Calu3 (cell line): Measurements from ENCODE around the gene CD8B2. TPM values are rescaled to one million over a fixed set of nuclear protein-coding genes. Genes with fewer than 3 reads are reported as not detected.
"Not testable (repeated sequence)": the region's sequence is repeated elsewhere in the genome, so short reads cannot be mapped to it uniquely, and the experiment has no call there.

Experiments
- Bru-seq: library from RNA; stranded (reverse); fragments of 400-500 nt; gene quantifications from one replicate; lab custom pipeline; 2021; lab: Mats Ljungman, UMichigan
- BruChase-seq, 2 experiments: library from RNA; stranded (reverse); fragments of 400-500 nt; gene quantifications; one replicate each; lab custom pipeline; 2021; lab: Mats Ljungman, UMichigan
- BruUV-seq: library from RNA; stranded (reverse); fragments of 400-500 nt; replicated peaks from 2 replicates; lab custom pipeline; 2021; lab: Mats Ljungman, UMichigan
- CTCF ChIA-PET: fragments of 300-600 bp; sonication (Branson Sonifier 250); formaldehyde crosslinking; loops from one replicate; lab custom pipeline; 2022; ENCODE audit warnings: antibody characterized with exemption; lab: Charles Lee
- DNase-seq: peaks from one replicate; pipeline ENCODE4 v3.0.0; 2022
- H3K27ac Mint-ChIP-seq: one replicate; pipeline ENCODE4 v1.8.0; 2022; ENCODE audit warnings: mixed read lengths; ENCODE audit not compliant: unreplicated experiment
- H3K27me3 Mint-ChIP-seq: one replicate; pipeline ENCODE4 v1.8.0; 2022; ENCODE audit warnings: mixed read lengths; ENCODE audit not compliant: unreplicated experiment
- H3K36me3 Mint-ChIP-seq: one replicate; pipeline ENCODE4 v1.8.0; 2022; ENCODE audit warnings: mild to moderate bottlenecking, moderate library complexity, mixed read lengths; ENCODE audit not compliant: insufficient read depth, unreplicated experiment
- H3K4me1 Mint-ChIP-seq: one replicate; pipeline ENCODE4 v1.8.0; 2022; ENCODE audit warnings: mild to moderate bottlenecking, low read depth, mixed read lengths; ENCODE audit not compliant: unreplicated experiment
- H3K4me3 Mint-ChIP-seq: one replicate; pipeline ENCODE4 v1.8.0; 2022; ENCODE audit warnings: mild to moderate bottlenecking, low read depth, moderate library complexity, mixed read lengths; ENCODE audit not compliant: unreplicated experiment
- H3K9me3 Mint-ChIP-seq: one replicate; pipeline ENCODE4 v1.8.0; 2022; ENCODE audit warnings: low read depth, mixed read lengths; ENCODE audit not compliant: unreplicated experiment
- intact Hi-C: fragments of 100-400 bp; cut with micrococcal nuclease; formaldehyde crosslinking; loops from one replicate; pipeline ENCODE4 v1.10.0; 2022; ENCODE audit not compliant: unreplicated experiment
- long read RNA-seq: library from polyadenylated mRNA; stranded (forward); transcript quantifications from one replicate; pipeline ENCODE4 v2.0.0, GENCODE V29; 2022
- total RNA-seq: library from RNA; stranded (reverse); gene quantifications from 2 replicates; pipeline ENCODE4 v1.2.3, GENCODE V29; 2022

Gene CD8B2
- not detected in 2 replicates for total RNA-seq
- not detected for Bru-seq, nascent RNA
- BruChase-seq, experiment 1, labeled RNA remaining after a 6-hour chase: not detected
- BruChase-seq, experiment 2, labeled RNA remaining after a 2-hour chase: not detected
- long read RNA-seq: 0 reads

DNA sequence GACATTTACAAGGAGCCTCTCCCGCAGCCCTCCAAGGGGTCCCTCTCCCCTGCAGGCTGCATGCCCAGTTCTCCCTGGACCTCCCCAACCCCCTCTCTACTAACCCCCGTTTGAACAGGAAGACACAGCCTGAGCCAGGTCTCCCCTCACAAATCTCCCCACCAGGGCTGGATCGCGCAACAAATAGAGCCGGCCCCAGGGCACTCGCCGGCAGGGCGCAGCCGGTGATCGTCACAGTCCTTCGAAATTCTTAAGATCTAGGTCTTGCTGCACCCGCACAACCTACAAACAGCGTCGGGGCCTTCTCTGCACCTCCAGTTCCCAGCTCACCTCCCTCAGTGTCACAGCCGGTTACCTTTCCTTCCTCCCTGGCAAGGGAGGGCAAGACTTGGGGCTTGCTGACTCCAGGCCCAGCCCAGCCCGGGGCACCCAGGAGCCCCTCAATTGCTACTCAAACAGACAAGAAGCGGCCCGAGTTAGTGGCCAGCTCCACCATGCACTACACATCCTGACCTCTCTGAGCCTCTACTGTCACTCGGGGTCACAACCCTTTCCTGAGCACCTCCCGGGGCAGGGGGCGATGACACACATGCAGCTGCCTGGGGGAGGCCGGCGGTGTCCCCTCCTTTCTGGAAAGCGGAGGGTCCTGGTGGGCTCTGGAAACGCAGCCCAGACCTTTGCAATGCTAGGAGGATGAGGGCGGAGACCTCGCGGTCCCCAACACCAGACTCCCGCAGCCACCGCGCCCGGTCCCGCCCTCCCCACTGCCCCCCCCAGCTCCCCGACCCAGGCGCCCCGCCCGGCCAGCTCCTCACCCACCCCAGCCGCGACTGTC, at the start of gene CD8B2:
Gene CD8B2 (plus strand): TSS at position 814 of the 835 bp plus-strand sequence. CDS start 63 bp downstream, outside the sequence.
- H3K4me1 Mint-ChIP-seq, H3K27ac Mint-ChIP-seq, CTCF ChIA-PET, H3K4me3 Mint-ChIP-seq, H3K9me3 Mint-ChIP-seq, intact Hi-C loops, DNase-seq, BruUV-seq, H3K36me3 Mint-ChIP-seq: not testable (repeated sequence)
- peaks cover 22% of the 10 kb centered on the region for H3K27me3 Mint-ChIP-seq

DNA sequence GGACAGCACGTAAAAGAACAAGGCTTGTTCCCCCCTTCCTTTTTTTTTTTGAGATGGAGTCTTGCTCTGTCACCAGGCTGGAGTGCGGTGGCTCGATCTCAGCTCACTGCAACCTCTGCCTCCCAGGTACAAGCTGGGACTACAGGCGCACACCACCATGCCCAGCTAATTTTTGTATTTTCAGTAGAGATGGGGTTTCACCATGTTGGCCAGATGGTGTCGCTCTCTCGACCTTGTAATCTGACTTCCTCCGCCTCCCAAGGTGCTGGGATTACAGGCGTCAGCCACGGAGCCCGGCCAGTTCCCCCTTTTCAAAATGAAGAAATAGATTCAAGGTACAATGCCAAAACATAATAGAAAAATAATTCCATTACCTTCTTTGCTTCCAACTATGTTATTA, 25.3 kb upstream of the CD8B2 start:
- H3K4me1 Mint-ChIP-seq, H3K27ac Mint-ChIP-seq, H3K4me3 Mint-ChIP-seq, H3K9me3 Mint-ChIP-seq, H3K36me3 Mint-ChIP-seq, H3K27me3 Mint-ChIP-seq, CTCF ChIA-PET, BruUV-seq: not testable (repeated sequence)
- DNase-seq: peak; percentile 17
- intact Hi-C loops: loop anchor here (5.0 to 10.0 kb wide), 2 partner anchors 80 to 357 kb away; no protein-coding TSS in a partner anchor

DNA sequence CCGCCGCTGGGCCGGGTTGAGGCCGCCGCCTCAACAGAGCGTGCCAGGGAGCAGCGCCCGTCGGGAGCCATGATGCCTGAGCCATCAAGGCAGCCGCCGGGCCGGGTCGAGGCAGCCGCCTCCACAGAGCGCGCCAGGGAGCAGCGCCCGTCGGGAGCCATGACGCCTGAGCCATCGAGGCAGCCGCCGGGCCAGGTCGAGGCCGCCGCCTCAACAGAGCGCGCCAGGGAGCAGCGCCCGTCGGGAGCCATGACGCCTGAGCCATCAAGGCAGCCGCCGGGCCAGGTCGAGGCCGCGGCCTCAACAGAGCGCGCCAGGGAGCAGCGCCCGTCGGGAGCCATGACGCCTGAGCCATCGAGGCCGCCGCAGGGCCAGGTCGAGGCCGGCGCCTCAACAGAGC, 19.6 kb upstream of the CD8B2 start:
- CTCF ChIA-PET, H3K4me3 Mint-ChIP-seq, H3K36me3 Mint-ChIP-seq: not testable (repeated sequence)

DNA sequence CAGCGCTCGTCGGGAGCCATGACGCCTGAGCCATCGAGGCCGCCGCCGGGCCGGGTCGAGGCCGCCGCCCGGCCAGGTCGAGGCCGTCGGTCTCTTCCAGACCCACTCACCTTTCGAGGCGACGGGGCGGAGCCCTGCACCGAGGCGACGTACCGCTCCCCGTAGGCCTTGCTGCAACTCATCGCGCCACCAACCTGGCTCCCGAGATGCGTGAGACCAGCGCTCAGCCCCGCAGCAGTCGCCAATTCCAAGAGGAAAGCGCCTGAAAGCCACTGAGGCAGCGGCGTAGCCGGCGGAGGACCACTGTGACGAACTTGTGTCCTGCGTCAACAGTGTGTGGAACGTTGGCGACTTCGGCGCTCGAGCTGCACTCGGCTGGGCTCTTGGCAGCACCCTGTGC, 19.1 kb upstream of the CD8B2 start, which contains the start of gene RGPD3:
Gene RGPD3 (minus strand): TSS at position 307 of the 400 bp plus-strand sequence. CDS start 125 bp downstream, at position 182.
- H3K4me3 Mint-ChIP-seq, H3K36me3 Mint-ChIP-seq, BruUV-seq, H3K4me1 Mint-ChIP-seq, H3K27ac Mint-ChIP-seq, H3K9me3 Mint-ChIP-seq, DNase-seq, CTCF ChIA-PET: not testable (repeated sequence)
- intact Hi-C loops: loop anchor here (10.0 kb wide), 1 partner anchor 363 kb away; no protein-coding TSS in a partner anchor
- peaks cover 14% of the 10 kb centered on the region for H3K27me3 Mint-ChIP-seq

More for the DNA sequence above, 19.6 kb upstream of the CD8B2 start:
- H3K27me3 Mint-ChIP-seq: peaks cover 13% of the 10 kb centered on the region
- not testable (repeated sequence) for H3K27ac Mint-ChIP-seq, BruUV-seq, H3K4me1 Mint-ChIP-seq, DNase-seq, H3K9me3 Mint-ChIP-seq
- intact Hi-C loops: loop anchor here (10.0 kb wide), 1 partner anchor 363 kb away; no protein-coding TSS in a partner anchor

DNA sequence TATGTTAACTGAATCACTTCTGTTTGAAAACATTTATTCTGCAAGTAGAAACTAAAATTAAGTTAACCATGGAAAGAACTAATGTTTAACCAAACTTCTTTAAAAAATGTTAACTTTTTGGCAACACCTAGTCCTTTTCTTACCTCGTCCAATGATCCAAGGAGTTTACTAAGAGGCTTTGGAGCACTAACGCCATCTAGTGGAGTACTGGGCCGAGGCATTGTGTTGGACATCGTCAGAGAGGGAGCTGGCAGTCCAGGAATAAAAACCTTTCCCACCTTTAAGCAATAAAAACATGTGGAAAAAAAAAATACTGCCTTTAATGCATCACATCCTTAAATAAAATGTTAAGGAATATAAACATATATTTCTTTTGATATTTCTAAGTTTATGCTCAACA, 16.5 kb upstream of the CD8B2 start:
- not testable (repeated sequence) for H3K27ac Mint-ChIP-seq

DNA sequence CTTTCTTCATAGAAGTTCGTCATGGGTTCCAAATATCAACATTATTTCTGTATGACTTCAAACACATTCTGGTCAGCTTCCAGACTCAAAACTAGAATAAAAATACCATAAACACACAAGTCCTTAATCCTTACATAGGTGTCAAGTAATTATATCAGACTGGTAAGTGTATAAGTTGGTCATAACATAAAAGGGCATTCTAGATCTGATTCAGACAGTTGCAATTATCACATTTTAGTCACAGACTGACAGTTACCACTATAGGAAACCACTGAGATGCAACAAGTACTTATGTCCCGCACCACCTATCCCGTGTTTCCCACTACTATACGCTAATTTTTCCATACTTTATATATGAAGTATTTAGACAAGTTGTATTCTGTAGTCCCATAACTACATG, 9.5 kb upstream of the CD8B2 start:
- BruUV-seq, DNase-seq, intact Hi-C loops, H3K4me3 Mint-ChIP-seq, H3K36me3 Mint-ChIP-seq, H3K27me3 Mint-ChIP-seq, H3K4me1 Mint-ChIP-seq, CTCF ChIA-PET, H3K9me3 Mint-ChIP-seq, H3K27ac Mint-ChIP-seq: not testable (repeated sequence)

More for the DNA sequence above, 16.5 kb upstream of the CD8B2 start:
- H3K9me3 Mint-ChIP-seq, H3K36me3 Mint-ChIP-seq, CTCF ChIA-PET, intact Hi-C loops, H3K4me3 Mint-ChIP-seq, DNase-seq, H3K4me1 Mint-ChIP-seq, BruUV-seq: not testable (repeated sequence)
- peaks cover 23% of the 10 kb centered on the region for H3K27me3 Mint-ChIP-seq

DNA sequence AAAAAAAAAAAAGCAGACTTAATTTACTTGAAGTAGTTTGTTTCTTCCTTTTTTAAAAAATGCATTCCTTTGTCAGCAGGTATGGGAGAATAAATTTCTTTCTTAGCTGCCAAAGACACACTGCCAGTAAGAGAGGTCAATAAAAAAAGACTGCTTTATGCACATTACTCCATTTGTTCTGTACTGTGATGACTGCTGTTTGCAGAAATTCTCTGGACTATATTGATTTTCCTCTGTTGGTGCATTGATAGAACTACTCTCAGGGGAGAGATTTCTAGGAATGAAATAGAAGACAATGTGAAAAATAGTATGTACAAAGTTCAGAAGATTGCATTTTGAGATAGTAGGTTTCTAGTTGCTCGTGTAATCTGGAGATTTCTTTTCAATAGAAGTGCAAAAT, 7.6 kb upstream of the CD8B2 start:
- H3K27ac Mint-ChIP-seq, CTCF ChIA-PET, H3K9me3 Mint-ChIP-seq, DNase-seq, H3K27me3 Mint-ChIP-seq, H3K4me1 Mint-ChIP-seq, H3K36me3 Mint-ChIP-seq, H3K4me3 Mint-ChIP-seq, BruUV-seq, intact Hi-C loops: not testable (repeated sequence)

DNA sequence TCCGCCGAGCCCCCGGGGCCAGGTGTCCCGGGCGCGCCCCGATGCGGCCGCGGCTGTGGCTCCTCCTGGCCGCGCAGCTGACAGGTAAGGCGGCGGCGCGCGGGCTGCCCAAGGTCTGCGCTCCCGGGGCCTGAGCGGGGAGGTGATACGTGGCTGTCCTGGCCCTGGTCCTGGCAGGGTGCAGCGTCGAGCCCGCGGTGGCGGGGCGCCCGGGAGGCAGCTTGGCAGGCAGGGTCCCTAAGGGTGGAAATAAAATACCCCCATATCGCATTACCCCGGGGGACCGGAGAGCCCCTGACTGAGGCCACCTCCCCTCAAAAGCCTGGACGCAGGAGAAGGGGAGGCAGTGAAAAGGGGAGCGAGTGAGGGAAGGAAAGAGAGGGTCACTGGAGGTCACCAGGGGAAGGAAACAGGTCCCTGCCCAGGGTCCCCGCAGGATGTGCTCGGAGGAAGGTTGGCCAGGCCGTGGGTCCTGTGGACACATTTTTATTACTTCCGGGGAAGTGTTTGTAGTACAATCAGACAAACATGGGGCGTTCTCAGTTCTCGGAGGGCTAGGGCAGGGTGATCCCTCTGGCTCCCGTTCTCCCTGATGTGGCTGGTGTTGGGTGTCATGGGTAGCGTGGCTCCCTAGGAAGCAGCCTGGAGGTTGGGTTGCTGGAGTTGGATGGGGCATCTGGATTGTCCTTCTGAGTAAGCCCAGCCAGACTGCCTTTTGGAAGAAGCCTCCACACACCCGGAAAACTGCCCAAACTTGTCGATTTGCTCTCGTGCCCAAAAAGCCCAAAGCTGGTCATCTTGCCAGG, 425 bp downstream of the CD8B2 start:
- H3K36me3 Mint-ChIP-seq, DNase-seq, BruUV-seq, H3K9me3 Mint-ChIP-seq, CTCF ChIA-PET, H3K4me3 Mint-ChIP-seq, intact Hi-C loops, H3K27ac Mint-ChIP-seq, H3K4me1 Mint-ChIP-seq: not testable (repeated sequence)
- H3K27me3 Mint-ChIP-seq: peaks cover 22% of the 10 kb centered on the region

DNA sequence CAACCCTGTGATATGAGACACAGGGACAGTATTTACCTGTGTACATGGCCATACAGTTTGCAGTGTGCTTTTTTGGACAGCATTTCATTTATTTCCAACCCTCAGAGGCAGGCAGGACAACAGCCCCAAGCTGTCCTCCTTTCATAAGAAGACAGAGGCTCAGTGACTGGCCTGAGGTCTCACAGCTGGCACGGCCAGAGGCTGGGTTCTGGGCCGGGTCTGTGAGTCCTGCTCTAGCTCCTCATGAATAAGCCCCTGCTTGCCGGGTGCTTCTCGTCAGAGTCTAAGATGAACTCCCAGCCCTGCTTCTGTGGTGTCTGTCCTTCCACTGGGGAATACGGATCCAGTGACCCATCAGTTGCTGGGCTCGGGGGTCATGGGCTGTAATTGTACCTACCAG, 2.5 kb downstream of the CD8B2 start:
- H3K9me3 Mint-ChIP-seq, intact Hi-C loops, H3K36me3 Mint-ChIP-seq, H3K27ac Mint-ChIP-seq, H3K4me1 Mint-ChIP-seq, BruUV-seq, CTCF ChIA-PET, H3K4me3 Mint-ChIP-seq, DNase-seq: not testable (repeated sequence)
- H3K27me3 Mint-ChIP-seq: peaks cover 22% of the 10 kb centered on the region
